ENCODE data around the gene MAD1L1. TPM values are rescaled to one million over a fixed set of nuclear protein-coding genes. Genes with fewer than 3 reads are reported as not detected.

MAD1L1 gene
- polyA plus RNA-seq, 3 donors: 10.7 to 48.1 (median 18.4) TPM

DNA sequence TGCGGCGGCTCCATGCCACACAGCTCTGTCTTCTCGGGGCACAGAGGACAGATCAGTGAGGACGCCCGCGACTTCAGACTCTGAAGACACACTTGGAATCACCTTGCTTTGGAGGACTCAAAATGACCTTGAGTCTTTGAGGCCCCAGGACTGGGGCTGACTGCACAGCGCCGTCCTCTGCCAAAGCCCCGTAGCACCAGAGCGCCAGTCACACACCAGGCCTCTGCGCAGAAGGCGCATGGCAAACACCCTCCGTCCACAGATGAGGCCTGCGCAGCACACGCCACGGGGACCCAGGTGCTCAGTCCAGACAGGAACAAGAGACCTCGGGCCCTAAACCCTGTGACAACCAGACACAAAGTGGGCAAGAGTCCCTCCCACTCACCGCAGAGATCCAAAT, 134.7 kb downstream of the MAD1L1 start:
- WGBS, 3 donors: 94 to 97% (median 97%) methylated on average over 18 of the region's 18 CpGs
- no peak overlapping the region for H3K27ac ChIP-seq (ENCODE audit: low read depth, low read length)

- 89 to 95% (median 91%) methylated on average over 10 to 11 of the region's 11 CpGs for WGBS, 3 donors
- no peak overlapping the region for H3K27ac ChIP-seq (ENCODE audit: low read depth, low read length)
Observed at GRCh38 chr7:2097492-2097891, 135.3 kb downstream of the MAD1L1 start.

DNA sequence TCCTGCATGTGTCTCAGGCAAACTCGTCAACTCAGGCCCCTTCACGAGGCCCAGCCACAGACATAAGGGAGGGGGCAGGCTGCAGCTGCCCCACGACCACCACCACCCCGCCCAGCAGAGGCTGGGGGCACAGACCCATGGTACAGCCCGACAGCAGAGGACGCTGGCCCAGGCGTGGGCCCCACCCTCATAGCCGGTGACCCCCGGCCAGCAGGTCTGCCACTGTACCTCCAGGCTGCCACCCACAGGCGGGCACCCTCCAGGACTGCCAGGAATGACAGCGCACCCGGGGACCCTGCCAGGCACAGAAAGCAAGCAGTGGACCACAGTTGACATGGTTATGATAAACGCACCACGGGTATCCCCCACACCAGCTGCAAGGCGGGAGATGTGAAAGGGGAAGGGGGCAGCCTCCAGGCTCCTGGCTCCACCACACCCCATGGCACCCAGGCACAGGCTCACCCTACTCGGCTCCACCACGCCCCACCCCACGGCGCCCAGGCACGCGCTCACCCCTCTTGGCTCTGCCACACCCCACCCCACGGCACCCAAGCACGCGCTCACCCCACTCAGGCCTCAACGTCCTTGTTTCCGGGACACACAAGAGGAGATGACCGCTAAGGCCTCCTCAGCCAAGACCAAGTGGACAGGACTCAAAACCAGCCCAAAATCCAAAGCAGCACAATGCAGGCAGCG, 135.9 kb downstream of the MAD1L1 start:
- 83 to 92% (median 86%) methylated on average over 27 to 28 of the region's 28 CpGs for WGBS, 3 donors
- no peak overlapping the region for H3K27ac ChIP-seq (ENCODE audit: low read depth, low read length)

- WGBS, 3 donors: 84 to 93% (median 87%) methylated on average over 20 of the region's 20 CpGs
- no peak overlapping the region for H3K27ac ChIP-seq (ENCODE audit: low read depth, low read length)
Observed at GRCh38 chr7:2095436-2095835, 137.3 kb downstream of the MAD1L1 start.

DNA sequence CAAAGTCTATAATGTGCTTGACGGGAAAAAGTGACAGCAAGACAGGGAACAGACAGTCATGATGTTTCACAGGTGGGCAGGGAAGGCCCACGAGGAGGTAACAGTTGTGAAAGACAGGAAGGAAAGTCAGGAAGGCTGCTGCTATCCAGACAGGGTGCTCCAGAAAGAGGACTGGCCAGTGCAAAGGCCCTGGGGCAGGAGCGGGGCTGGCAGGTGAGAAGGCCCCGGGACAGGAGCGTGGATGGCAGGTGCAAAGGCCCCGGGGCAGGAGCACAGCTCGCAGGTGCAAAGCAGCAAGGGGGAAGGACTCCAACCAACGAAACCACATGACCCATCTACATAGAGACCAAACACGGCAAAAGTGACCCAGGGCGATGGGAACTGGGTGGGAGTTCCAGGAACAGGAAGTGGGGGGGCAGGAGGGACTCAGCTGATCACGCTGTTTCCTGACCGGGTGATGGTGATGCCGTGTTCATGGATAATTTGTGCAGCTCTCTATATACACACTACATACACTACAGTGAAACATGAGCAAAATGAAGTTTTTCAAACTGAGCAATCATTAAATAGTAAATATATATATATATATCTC, 138.2 kb downstream of the MAD1L1 start:
- WGBS, 3 donors: 84 to 94% (median 90%) methylated on average over 13 of the region's 13 CpGs
- H3K27ac ChIP-seq (ENCODE audit: low read depth, low read length): no peak overlapping the region

DNA sequence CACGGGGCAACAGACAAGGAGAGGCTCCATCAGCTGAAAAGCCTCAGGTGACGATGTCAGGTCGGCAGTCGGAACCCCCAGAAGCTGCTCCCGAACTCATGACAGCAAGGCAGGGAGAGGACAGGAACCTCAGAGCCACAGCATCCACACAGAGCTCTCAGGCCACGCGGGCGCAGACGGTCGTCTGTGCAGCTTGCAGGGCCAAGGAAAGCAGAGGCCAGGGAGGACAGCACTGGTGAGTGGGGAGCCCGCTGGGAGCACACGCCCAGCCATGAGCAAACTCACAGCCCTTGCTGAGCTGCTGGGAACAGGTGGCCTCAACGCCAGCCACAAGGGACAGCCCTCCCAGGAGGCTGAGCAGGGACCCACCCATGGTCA, 138.9 kb downstream of the MAD1L1 start:
- WGBS, 3 donors: 91 to 95% (median 92%) methylated on average over 13 of the region's 13 CpGs
- no peak overlapping the region for H3K27ac ChIP-seq (ENCODE audit: low read depth, low read length)

DNA sequence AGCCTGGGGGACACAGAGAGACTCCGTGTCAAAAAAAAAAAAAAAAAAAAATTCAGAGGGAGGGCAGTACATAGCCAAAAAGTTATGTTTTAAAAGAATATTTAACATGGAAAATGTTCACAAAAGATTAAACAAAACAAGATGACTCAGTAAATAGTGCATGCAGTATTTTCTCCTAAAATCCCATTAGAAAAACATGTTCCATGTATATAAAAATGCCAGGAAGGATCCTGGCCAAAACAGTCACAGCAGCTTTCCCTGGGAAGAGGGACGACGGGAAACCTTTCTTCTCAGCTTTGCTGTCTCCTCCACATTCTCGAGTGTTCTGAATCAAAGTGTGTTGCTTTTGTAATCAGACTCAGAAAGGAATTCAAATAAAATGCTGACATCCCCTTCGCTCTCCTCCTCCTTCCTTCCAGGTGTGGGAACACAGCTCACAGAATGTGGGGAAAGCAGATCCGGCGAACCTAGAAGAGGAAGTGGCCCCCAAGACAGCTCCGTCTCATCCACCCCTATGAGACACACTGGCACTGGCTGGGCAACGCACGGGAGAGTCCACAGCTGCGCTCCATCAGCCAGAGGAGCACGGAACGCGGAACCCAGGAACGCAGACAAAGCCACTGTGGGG, 139.4 kb downstream of the MAD1L1 start:
- no peak overlapping the region for H3K27ac ChIP-seq (ENCODE audit: low read depth, low read length)
- WGBS, 3 donors: 71 to 87% (median 73%) methylated on average over 15 of the region's 15 CpGs

GRCh38 chr7:2092279-2092678, 140.5 kb downstream of the MAD1L1 start:
- no peak overlapping the region for H3K27ac ChIP-seq (ENCODE audit: low read depth, low read length)
- WGBS, 3 donors: 95 to 97% (median 97%) methylated on average over 8 of the region's 8 CpGs

DNA sequence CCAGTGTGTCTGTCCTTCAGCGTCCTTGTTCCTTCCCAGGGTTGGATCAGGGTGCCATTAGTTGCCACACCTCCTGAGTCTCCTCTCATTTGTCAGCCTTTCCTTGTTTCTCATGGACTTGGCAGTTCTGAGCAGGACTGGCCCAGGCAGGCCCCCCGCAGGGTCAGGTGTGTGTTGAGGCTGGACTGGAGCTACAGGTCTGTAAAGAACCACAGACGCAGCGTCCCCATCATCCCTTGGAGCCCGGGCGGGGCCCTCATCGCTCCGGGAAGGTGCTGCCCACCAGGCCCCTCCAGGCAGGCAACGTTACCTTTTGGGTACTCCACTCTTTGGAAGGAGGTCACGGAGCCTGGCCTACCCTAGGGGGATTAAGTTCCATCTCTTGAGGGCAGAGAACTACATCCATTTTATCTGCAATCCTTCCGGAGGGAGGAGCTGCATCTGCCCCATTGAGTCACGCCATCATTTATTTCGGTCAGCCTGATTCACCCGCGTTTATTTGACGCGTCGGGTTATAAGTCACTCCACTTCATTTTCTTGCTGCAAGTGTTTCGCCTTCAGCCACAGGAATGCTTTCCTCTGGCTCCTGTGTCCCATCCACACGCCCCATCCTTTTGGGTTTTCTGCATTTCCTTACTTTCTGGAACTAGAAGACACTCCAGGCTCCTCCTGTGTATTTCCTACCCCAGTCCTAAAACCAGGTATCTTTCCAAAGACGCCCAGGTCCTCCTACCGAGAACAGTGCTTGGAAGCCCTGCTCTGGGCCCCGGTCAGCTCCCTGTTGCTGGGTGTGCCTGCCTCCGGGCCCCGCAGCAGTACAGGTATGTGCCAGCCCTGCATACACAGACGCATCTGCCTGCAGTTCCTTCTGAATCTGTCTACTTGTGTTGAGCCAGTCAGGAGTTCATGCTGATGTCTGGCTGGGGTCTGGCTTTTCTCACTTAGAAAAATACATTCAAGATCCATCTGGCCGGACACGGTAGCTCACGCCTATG, 141.9 kb downstream of the MAD1L1 start:
- 96 to 98% (median 96%) methylated on average over 29 of the region's 29 CpGs for WGBS, 3 donors
- H3K27ac ChIP-seq (ENCODE audit: low read depth, low read length): no peak overlapping the region

DNA sequence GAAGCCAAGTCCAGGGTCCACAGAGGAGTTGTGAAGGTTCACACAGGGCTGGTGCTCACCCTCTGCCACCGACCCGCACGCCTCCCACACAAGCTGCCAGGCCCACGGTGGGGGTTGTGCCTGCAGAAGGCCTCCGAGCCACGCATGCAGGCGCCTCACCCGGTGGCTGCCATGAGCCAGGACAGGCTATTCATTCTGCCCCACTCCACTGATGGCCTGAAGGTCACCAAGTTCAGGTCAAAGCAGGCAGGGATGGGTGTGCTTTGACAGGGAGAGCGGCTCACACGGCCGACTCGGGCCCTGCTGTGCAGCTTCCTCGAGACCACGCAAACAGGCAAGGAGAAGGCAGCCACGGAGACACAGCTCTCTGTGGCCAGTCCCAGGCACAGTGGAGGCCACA, 143.9 kb downstream of the MAD1L1 start:
- H3K27ac ChIP-seq (ENCODE audit: low read depth, low read length): no peak overlapping the region
- WGBS, 3 donors: 91 to 98% (median 96%) methylated on average over 15 of the region's 15 CpGs

DNA sequence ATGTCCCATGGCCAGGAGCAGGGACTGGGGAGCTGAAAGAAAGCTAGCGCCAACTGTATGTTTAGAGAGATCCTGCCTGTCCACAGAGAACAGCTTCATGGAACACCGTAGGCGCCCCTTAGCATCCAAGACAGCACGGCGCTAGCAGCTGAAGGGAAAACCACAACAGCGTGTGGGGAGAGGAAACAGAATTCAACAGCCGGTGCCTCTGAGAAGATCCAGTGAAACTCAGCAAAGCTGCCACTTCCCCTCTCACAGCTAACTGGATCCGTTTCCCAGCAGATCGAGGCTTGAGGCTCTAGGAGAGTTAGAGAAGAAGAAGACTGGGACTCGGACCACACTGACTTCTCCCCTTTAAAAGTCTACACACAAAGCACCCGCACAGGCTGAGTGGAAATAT, 145.0 kb downstream of the MAD1L1 start:
- H3K27ac ChIP-seq (ENCODE audit: low read depth, low read length): no peak overlapping the region
- 57 to 80% (median 69%) methylated on average over 11 of the region's 11 CpGs for WGBS, 3 donors

DNA sequence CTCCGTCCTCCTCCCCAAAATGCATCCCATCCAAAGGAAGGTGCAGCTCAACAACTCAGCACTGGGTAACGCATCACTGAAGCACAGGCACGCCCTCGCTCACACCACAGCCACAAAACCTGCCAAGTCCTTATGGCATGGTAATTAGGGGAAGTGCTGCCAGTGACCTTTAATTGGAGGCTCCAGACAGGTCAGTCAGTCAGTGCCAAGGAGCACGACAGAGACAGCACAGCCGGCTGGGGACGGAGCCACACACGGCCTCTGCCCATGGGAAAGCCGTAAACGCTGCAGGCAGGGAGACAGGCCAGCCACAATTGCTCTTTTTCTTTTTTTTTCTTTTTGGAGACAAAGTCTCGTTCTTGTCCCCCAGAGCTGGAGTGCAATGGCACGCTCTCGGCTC, 146.5 kb downstream of the MAD1L1 start:
- 78 to 90% (median 87%) methylated on average over 13 of the region's 13 CpGs for WGBS, 3 donors
- H3K27ac ChIP-seq (ENCODE audit: low read depth, low read length): no peak overlapping the region

DNA sequence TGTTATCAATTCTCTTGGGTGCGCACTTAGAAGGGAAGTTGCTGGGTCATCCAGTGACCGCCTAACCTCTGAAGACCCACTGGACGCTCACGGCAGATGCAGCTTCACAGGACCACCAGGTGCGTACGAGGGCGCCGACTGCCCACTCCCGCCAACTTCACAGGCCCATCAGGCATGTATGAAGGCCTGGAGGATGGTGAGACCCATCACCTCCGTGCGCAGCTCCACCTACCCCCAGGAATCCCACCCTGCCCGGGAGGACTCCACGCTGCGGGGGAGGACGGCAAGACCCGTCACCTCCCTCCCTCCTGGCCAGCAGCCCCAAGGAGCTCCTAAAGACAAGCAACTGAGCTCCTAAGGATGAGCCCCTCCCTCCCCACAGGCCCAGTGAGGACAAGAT, 146.9 kb downstream of the MAD1L1 start:
- H3K27ac ChIP-seq (ENCODE audit: low read depth, low read length): no peak overlapping the region
- 94 to 96% (median 94%) methylated on average over 15 to 16 of the region's 16 CpGs for WGBS, 3 donors

DNA sequence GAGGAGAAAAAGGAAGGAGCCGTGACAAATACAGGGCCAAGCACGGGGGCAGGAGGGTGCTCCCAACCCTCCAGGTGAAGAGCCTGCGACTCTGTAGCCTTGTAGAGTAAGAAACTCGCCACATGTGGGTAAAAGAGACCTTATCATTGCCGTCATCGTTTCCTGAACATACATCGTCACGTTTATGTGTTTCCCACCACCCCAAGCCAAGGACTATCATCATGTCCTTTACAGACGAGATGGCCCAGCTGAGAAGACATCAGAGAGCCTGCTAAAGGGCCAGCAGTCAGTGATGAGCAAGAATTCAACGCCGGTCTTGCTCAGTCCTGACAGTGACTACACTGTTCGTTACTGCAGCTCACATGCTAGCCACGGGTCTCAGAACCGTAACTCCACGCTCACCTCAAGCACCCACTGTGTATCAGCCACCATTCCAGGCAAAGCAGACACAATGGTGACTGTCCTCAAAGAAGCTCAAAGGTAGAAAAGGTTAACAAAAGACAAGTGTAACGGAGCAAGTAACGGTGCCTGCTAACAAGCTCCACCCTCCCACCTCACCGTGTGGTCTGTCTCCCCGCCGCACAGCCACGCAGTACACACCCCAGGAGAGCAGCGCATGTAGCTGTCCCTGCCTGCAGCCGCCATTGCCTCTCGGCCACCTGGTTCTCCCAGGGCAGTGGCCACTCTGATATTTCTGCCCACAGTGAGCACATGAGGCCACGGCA, 147.8 kb downstream of the MAD1L1 start:
- WGBS, 3 donors: 88 to 93% (median 89%) methylated on average over 25 of the region's 25 CpGs
- no peak overlapping the region for H3K27ac ChIP-seq (ENCODE audit: low read depth, low read length)

DNA sequence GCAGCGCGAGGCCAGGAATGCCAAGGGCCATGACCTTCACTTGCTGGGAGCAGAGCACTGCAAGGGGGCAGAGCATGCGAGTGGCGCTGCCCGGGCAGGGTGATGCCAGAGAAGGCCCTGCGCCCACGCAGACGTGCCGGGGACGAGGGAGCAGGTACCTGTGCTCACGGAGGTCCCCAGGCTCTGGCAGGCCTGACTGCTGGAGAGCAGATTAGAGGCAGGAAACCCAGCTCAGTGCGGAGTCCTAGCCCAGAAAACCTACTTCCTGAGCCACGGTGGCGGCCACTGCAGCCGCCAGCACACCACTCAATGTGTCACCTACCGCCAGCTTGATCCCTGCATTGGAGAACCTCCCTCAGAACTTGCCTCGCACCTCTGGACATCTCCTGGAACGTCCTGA, 148.4 kb downstream of the MAD1L1 start:
- WGBS, 3 donors: 82 to 90% (median 83%) methylated on average over 18 of the region's 18 CpGs
- H3K27ac ChIP-seq (ENCODE audit: low read depth, low read length): no peak overlapping the region

DNA sequence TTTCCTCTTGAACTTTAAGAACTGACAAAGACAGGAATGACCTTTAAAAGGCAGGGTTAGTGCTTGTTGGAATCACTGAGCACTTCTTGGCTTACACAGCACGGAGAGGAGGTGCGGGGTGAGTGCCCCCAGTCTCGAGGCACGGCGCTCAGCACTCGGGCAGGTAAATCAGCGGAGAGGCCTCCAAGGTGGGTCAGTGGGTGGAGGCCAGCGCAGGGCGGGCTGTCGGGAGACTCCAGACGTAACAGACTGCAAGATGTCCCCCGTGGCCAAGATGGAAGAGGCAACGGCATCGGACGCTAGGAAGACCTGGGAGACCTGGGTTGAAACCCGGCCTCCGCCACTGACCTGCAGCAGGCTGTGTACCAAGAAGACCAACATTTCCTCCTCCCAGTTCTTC, 149.4 kb downstream of the MAD1L1 start:
- 93 to 97% (median 96%) methylated on average over 17 of the region's 17 CpGs for WGBS, 3 donors
- no peak overlapping the region for H3K27ac ChIP-seq (ENCODE audit: low read depth, low read length)

DNA sequence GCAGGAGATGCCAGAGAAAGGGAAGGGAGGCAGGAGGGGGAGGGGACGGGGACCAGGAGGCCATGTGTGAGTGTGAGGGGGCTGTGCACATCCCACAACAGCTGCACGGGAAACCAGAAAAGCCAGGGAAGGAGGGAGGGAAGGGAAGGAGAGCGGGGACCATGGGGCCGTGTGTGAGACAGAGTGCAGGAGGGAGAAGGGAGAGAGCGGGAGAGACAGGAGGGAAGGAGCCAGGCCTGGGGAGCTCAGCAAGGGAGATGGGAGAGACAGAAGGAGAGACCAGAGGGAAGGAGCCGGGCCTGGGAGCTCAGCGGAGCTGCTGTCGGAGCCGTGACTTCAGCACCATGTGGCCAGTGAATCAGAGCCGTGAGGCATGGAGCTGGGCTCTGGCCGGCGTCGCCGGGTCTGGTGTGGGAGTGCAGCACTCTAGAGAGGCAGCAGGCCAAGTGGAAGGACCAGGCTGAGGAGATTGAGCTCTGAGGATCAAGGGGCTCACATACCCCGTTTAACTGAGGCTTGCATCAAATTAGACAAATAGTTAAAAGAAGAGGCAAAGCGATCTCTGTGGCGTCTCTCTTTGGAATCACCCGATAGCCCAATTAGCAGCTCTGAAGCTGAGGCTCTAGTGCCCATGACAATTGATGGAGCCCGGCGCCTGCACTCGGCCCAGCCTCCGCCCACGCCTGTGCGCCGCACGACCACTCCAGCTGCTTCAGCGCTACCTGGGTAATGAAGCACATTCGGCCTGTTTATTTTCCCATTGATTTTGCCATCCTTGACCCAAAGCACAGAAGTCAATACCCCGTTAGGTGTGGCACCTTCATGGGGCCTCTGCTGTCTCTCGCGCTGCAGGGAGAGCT, 150.4 kb downstream of the MAD1L1 start:
- WGBS, 3 donors: 73 to 85% (median 80%) methylated on average over 30 to 31 of the region's 31 CpGs
- H3K27ac ChIP-seq (ENCODE audit: low read depth, low read length): no peak overlapping the region

All from adipose tissue (tissue), 3 donors.